ENCODE data around the gene UBASH3B.

Gene UBASH3B

GRCh38 chr11:122785031-122785541 lies 129.6 kb downstream of the UBASH3B start:
- H3K27ac ChIP-seq, result no peak overlapping the region
- no peak overlapping the region for H3K4me3 ChIP-seq (ENCODE audit: low read depth, low read length)
- no peaks in the 10 kb centered on the region for H3K4me1 ChIP-seq
- H2AFZ ChIP-seq, result no peak overlapping the region
- no peaks in the 10 kb centered on the region for H3K79me2 ChIP-seq
- no peak overlapping the region for H3K4me2 ChIP-seq (ENCODE audit: low read length)
- no peaks in the 10 kb centered on the region for H3K9me3 ChIP-seq (ENCODE audit: control insufficient read depth, low read length)
- H3K36me3 ChIP-seq (ENCODE audit: control insufficient read depth, insufficient read depth, low read length), result no peaks in the 10 kb centered on the region
- TF ChIP-seq CTCF (IDR thresholded peaks at IDR 0.05), result no peak
- no peaks in the 10 kb centered on the region for H3K27me3 ChIP-seq (ENCODE audit: control insufficient read depth, insufficient read depth, low read length)
- H3K9ac ChIP-seq, result no peak overlapping the region

GRCh38 chr11:122786896-122787295 lies 131.4 kb downstream of the UBASH3B start:
- Histone ChIP-seq H3K79me2 (no peaks in the 10 kb centered on the region), H2AFZ (no peak overlapping the region), H3K4me1 (no peaks in the 10 kb centered on the region), H3K36me3 (ENCODE audit: control insufficient read depth, insufficient read depth, low read length) (no peaks in the 10 kb centered on the region), H3K4me3 (ENCODE audit: low read depth, low read length) (no peak overlapping the region), H3K27ac (no peak overlapping the region), H3K27me3 (ENCODE audit: control insufficient read depth, insufficient read depth, low read length) (no peaks in the 10 kb centered on the region), H3K9me3 (ENCODE audit: control insufficient read depth, low read length) (no peaks in the 10 kb centered on the region), H3K9ac (no peak overlapping the region), H3K4me2 (ENCODE audit: low read length) (no peak overlapping the region)
- no peak for TF ChIP-seq CTCF (IDR thresholded peaks at IDR 0.05)

DNA sequence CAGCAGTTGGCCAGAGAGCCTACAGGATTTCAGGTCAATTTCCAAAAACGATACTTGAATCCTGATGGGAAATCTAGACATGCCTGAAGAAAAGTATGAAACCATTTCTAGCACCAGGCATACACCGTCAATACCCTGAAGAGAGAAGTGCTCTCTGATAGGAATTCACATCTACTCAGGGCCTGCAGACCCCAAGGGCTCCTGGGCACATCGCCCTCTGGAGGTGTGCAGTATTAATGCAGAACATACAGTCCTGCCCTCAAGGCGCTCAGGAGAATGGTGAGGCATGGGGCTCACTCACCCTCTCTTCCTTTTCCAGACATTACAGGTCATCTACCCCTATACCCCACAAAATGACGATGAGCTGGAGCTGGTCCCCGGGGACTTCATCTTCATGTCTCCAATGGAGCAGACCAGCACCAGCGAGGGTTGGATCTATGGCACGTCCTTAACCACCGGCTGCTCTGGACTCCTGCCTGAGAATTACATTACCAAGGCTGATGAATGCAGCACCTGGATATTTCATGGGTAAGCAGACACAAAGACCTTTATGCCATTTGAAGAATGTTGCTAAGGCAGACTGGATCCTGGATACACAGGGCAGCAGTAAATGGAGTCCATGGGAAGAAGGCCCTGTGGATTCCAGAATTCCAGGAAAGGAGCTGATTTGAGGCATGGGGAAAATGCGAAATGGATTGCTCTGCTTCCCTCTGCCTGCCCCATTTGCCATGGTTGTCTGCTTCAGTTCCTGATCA lies 133.4 kb downstream of the UBASH3B start:
- H3K4me2 ChIP-seq (ENCODE audit: low read length), result no peak overlapping the region
- H3K9me3 ChIP-seq (ENCODE audit: control insufficient read depth, low read length), result no peaks in the 10 kb centered on the region
- H3K27me3 ChIP-seq (ENCODE audit: control insufficient read depth, insufficient read depth, low read length), result no peaks in the 10 kb centered on the region
- H2AFZ ChIP-seq, result no peak overlapping the region
- H3K36me3 ChIP-seq (ENCODE audit: control insufficient read depth, insufficient read depth, low read length), result no peaks in the 10 kb centered on the region
- H3K4me1 ChIP-seq, result no peaks in the 10 kb centered on the region
- H3K9ac ChIP-seq, result no peak overlapping the region
- H3K27ac ChIP-seq, result no peak overlapping the region
- no peak overlapping the region for H3K4me3 ChIP-seq (ENCODE audit: low read depth, low read length)
- TF ChIP-seq CTCF (IDR thresholded peaks at IDR 0.05), result no peak
- H3K79me2 ChIP-seq, result no peaks in the 10 kb centered on the region

DNA sequence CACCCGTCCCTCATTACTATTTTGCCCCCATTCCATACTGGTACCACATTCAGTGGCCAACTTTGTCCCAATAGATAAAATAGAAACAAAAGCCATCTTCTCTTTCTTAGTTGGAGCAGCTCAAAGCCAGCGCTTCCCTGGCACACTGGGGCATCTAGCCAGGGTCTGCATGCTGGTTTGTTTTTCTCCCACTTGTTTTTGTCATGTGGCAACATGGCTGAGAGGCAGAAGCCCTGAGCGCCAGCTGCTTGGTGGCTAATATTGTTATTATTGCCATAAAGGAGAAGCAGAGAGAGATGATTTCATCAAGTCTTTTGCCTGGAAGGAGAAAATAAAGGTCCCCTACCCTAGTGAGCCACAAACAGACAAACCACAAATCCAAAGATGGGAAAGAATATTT lies 134.4 kb downstream of the UBASH3B start:
- Histone ChIP-seq H3K4me1 (no peaks in the 10 kb centered on the region), H3K27ac (no peak overlapping the region), H3K36me3 (ENCODE audit: control insufficient read depth, insufficient read depth, low read length) (no peaks in the 10 kb centered on the region), H3K79me2 (no peaks in the 10 kb centered on the region), H3K9me3 (ENCODE audit: control insufficient read depth, low read length) (no peaks in the 10 kb centered on the region), H3K9ac (no peak overlapping the region), H3K4me3 (ENCODE audit: low read depth, low read length) (no peak overlapping the region), H3K4me2 (ENCODE audit: low read length) (no peak overlapping the region), H3K27me3 (ENCODE audit: control insufficient read depth, insufficient read depth, low read length) (no peaks in the 10 kb centered on the region), H2AFZ (no peak overlapping the region)
- TF ChIP-seq CTCF (IDR thresholded peaks at IDR 0.05), result no peak

DNA sequence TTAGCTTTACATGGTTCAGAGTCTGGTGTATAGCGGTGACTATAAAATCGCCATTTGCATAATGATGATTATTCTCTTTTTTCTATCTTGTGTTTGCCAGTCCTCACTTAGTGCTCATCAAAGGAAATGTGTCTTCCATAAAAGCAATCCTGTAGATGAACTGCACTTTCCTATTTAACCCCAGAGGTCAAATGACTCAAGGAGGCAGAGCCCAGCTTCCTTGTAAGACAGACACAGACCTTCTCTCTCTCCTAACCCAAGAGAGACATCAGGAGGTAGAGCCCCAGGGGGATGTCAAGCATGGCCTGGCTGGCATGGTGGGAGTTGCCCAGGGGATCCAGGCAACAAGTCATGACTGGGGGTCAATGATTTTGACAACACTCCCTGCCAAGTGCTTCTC lies 135.9 kb downstream of the UBASH3B start:
- H3K27me3 ChIP-seq (ENCODE audit: control insufficient read depth, insufficient read depth, low read length), result no peaks in the 10 kb centered on the region
- H3K4me2 ChIP-seq (ENCODE audit: low read length), result no peak overlapping the region
- no peak for TF ChIP-seq CTCF (IDR thresholded peaks at IDR 0.05)
- no peak overlapping the region for H3K4me3 ChIP-seq (ENCODE audit: low read depth, low read length)
- no peak overlapping the region for H3K9ac ChIP-seq
- H3K9me3 ChIP-seq (ENCODE audit: control insufficient read depth, low read length), result no peaks in the 10 kb centered on the region
- no peaks in the 10 kb centered on the region for H3K79me2 ChIP-seq
- H2AFZ ChIP-seq, result no peak overlapping the region
- H3K36me3 ChIP-seq (ENCODE audit: control insufficient read depth, insufficient read depth, low read length), result no peaks in the 10 kb centered on the region
- H3K4me1 ChIP-seq, result no peaks in the 10 kb centered on the region
- no peak overlapping the region for H3K27ac ChIP-seq

Data from parathyroid adenoma (tissue), 2 donors.